ENCODE data around the gene CTDSP2. TPM values are rescaled to one million over a fixed set of nuclear protein-coding genes. Genes with fewer than 3 reads are reported as not detected.
A peak's percentile ranks its signal among the peaks of the same experiment; 100 is the strongest.
"Not testable (repeated sequence)": the region's sequence is repeated elsewhere in the genome, so short reads cannot be mapped to it uniquely, and the experiment has no call there.

The CTDSP2 gene
- total and polyA plus RNA-seq, 7 donors, result 13.9 to 91.8 (median 71.3) TPM

GRCh38 chr12:57889500-57889989 lies 43.0 kb upstream of the CTDSP2 start:
- no peaks in the 10 kb centered on the region for H3K36me3 ChIP-seq (ENCODE audit: insufficient read depth in 1 of 2, low read depth in 1 of 2)
- TF ChIP-seq, protein P1, sequence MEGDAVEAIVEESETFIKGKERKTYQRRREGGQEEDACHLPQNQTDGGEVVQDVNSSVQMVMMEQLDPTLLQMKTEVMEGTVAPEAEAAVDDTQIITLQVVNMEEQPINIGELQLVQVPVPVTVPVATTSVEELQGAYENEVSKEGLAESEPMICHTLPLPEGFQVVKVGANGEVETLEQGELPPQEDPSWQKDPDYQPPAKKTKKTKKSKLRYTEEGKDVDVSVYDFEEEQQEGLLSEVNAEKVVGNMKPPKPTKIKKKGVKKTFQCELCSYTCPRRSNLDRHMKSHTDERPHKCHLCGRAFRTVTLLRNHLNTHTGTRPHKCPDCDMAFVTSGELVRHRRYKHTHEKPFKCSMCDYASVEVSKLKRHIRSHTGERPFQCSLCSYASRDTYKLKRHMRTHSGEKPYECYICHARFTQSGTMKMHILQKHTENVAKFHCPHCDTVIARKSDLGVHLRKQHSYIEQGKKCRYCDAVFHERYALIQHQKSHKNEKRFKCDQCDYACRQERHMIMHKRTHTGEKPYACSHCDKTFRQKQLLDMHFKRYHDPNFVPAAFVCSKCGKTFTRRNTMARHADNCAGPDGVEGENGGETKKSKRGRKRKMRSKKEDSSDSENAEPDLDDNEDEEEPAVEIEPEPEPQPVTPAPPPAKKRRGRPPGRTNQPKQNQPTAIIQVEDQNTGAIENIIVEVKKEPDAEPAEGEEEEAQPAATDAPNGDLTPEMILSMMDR (IDR thresholded peaks at IDR 0.05), result no peak
- intact Hi-C loops (cut with DNase I), result no loop called here
- H3K27me3 ChIP-seq (ENCODE audit: insufficient read depth in 3 of 3, low read length in 2 of 3), result no peaks in the 10 kb centered on the region
- ATAC-seq (peak; percentile 38 to 54 (median 51)), DNase-seq (peak; percentile 75 to 84)
- peak overlapping the region; percentile 33 for H3K4me3 ChIP-seq
- H3K4me1 ChIP-seq, result peaks cover 62% of the 10 kb centered on the region
- peak overlapping the region; percentile 73 for H3K27ac ChIP-seq
- no peaks in the 10 kb centered on the region for H3K9me3 ChIP-seq
- WGBS, 3 donors, result 34 to 53% (median 44%) methylated on average over 10 of the region's 10 CpGs

GRCh38 chr12:57888409-57889157 lies 42.1 kb upstream of the CTDSP2 start:
- DNase-seq (peak in 1 of 2 donors; percentile 56), ATAC-seq (peak; percentile 48 to 63 (median 53))
- intact Hi-C loops (cut with DNase I), result no loop called here
- H3K9me3 ChIP-seq, result no peaks in the 10 kb centered on the region
- H3K27ac ChIP-seq, result peak overlapping the region; percentile 73
- no peaks in the 10 kb centered on the region for H3K27me3 ChIP-seq (ENCODE audit: insufficient read depth in 3 of 3, low read length in 2 of 3)
- H3K4me1 ChIP-seq, result peaks cover 53% of the 10 kb centered on the region
- 45 to 48% (median 48%) methylated on average over 15 of the region's 15 CpGs for WGBS, 3 donors
- TF ChIP-seq, protein P1 (IDR thresholded peaks at IDR 0.05), result no peak
- H3K4me3 ChIP-seq, result peak overlapping the region; percentile 19
- H3K36me3 ChIP-seq (ENCODE audit: insufficient read depth in 1 of 2, low read depth in 1 of 2), result no peaks in the 10 kb centered on the region

DNA sequence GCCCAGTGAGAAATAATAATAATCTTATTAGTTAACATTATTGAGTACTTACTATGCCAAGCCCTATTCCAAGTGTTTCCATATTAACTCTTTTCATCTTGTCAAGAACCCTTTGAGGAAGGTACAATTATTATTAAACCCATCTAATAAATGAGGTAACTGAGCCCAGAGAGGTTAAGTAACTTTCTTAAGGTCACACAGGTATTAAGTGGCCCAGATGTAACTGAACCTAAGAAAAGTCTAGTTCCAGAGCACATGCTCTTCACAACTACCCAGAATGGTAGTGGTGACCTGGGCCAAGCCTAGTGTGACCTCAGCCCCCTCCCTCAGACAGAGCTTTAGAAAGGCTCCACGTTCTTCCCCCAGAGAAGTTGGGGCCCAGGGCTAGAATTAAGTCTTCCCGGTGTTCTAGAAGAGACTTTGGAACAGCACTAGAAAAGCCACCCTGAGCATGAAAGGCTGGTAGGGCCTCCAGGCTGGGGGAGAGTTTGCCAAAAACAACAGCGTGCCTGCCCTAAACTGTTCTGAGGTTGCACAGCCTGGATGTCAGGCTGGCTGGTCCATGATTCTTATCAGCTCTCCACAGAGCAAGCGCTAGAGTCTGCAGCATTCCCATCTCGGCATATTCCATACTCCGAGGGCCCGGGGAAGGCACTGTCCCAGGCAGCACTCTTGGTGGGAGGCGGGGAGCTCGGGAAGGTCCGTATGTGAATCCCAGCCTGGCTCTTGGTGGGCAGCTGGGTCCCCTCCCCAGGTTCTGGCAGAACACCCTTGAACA lies 41.3 kb upstream of the CTDSP2 start:
- Histone ChIP-seq H3K4me1 (peaks cover 45% of the 10 kb centered on the region), H3K27me3 (ENCODE audit: insufficient read depth in 3 of 3, low read length in 2 of 3) (no peaks in the 10 kb centered on the region), H3K4me3 (peak overlapping the region; percentile 19), H3K27ac (peak overlapping the region; percentile 73), H3K36me3 (ENCODE audit: insufficient read depth in 1 of 2, low read depth in 1 of 2) (no peaks in the 10 kb centered on the region), H3K9me3 (no peaks in the 10 kb centered on the region)
- TF ChIP-seq, protein P1 (IDR thresholded peaks at IDR 0.05), result no peak
- DNase-seq, result no peak
- intact Hi-C loops (cut with DNase I), result no loop called here
- peak; percentile 25 to 41 (median 36) for ATAC-seq
- 38 to 61% (median 49%) methylated on average over 10 of the region's 10 CpGs for WGBS, 3 donors

DNA sequence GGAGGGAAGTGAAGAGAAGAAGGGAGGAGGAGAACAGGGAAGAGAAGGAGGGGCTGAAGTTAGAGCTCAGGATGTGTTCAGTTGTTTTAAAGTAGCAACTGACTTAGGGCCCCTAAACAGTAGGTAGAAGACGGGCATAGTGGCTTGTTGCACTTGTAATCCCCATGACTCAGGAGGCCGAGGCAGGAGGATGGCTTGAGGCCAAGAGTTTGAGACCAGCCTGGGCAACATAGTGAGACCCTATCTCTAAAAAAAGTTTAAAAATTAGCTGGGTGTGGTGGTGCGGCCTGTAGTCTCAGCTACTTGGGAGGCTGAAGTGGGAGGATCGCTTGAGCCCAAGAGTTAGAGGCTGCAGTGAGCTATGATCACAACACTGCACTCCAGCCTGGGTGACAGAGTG lies 40.4 kb upstream of the CTDSP2 start:
- intact Hi-C loops (cut with DNase I); H3K36me3 ChIP-seq (ENCODE audit: insufficient read depth in 1 of 2, low read depth in 1 of 2); H3K27me3 ChIP-seq (ENCODE audit: insufficient read depth in 3 of 3, low read length in 2 of 3); ATAC-seq; H3K9me3 ChIP-seq; DNase-seq; H3K4me3 ChIP-seq: not testable (repeated sequence)
- Histone ChIP-seq H3K27ac (peak overlapping the region; percentile 73), H3K4me1 (peaks cover 42% of the 10 kb centered on the region)
- 86 to 92% (median 89%) methylated on average over 4 of the region's 4 CpGs for WGBS, 3 donors

DNA sequence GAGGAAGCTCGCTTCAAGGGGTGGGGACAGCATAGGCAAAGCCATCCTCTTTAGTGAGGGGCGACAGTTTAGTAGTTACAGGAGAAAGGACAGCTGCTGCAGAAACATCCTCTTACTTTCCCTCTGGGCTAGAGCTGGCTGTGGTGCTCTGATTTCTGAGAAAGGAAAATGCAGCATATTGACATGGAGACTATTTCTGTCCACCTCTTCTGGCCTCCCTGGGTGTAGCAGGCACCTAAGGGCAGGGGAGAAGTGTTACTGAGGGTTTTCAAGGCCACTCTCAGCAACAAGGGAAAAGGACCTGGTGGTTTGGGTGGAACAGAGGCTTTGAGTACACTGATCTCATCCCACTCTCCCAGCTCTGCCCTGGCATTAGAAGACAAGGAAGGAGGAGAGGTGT lies 40.0 kb upstream of the CTDSP2 start:
- DNase-seq, result no peak
- TF ChIP-seq, protein P1 (IDR thresholded peaks at IDR 0.05), result no peak
- no peaks in the 10 kb centered on the region for H3K36me3 ChIP-seq (ENCODE audit: insufficient read depth in 1 of 2, low read depth in 1 of 2)
- WGBS, 3 donors, result 63 to 70% (median 64%) methylated on average over 2 of the region's 2 CpGs
- peak overlapping the region; percentile 73 for H3K27ac ChIP-seq
- H3K4me1 ChIP-seq, result peaks cover 42% of the 10 kb centered on the region
- H3K9me3 ChIP-seq, result no peaks in the 10 kb centered on the region
- intact Hi-C loops (cut with DNase I), result no loop called here
- no peaks in the 10 kb centered on the region for H3K27me3 ChIP-seq (ENCODE audit: insufficient read depth in 3 of 3, low read length in 2 of 3)
- peak in 1 of 4 donors; percentile 25 for ATAC-seq
- H3K4me3 ChIP-seq, result no peak overlapping the region

Data from psoas muscle (tissue), 8 donors.